HG02970 (cell line): ENCODE measurements around the gene IGFBP2.

Source experiments
- ATAC-seq: cut with Tn5 transposase; IDR thresholded peaks from one replicate; pipeline ENCODE4 v1.9.1; 2021; ENCODE audit warnings: mild to moderate bottlenecking, moderate library complexity, moderate number of reproducible peaks; ENCODE audit not compliant: unreplicated experiment, low FRiP score

Gene IGFBP2

GRCh38 chr2:216615298-216616082 lies 17.7 kb upstream of the IGFBP2 start:
- no peak for ATAC-seq

GRCh38 chr2:216616083-216616678 lies 17.0 kb upstream of the IGFBP2 start:
- ATAC-seq: no peak

GRCh38 chr2:216617159-216617815 lies 15.9 kb upstream of the IGFBP2 start:
- no peak for ATAC-seq

GRCh38 chr2:216618785-216619184 lies 14.4 kb upstream of the IGFBP2 start:
- ATAC-seq: no peak

DNA sequence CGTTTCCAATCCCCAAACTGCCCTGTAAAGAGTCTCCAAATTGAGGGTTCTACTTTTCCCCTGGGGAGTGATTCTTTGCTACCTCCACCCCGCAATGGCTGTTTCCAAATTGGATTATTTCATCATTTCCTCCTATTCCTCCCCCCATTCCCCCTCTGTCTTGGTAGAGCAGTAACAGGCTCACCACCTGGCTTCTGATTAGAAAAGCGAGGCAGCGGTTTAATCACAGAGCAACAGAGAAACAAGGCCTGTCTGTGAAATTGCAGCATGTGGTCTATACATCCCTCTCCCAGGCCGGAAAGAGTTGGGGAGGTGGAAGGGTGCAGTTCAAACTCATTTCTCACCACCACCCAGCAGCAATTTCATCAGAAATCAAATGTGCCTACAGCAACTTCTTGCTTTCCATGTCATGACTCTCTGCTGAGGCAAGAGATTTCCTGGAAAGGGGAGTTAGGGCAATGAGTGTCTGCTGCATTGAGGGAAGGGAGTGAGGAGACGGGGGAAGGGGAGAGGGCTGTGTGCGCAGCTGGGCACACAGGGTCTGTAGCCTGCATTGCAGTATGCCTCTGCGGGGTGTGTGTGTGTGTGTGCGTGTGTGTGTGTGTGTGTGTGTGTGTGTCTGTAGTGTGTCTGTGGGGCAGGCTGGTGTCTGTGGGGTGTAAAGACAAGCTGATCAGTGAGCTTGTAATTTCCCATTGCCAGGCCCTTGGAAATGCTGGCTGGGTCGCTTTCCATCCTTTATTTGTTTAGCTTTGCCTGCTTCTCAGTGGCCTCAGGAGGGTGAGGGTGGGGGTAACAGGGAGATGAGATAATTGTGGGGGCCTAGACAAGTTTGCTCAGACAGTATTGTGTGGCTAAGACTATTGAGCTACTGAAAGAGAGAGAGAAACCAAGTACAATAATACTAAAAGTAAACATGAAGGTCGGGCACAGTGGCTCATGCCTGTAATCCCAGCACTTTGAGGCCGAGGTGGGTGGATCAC lies 13.5 kb upstream of the IGFBP2 start:
- ATAC-seq: no peak

- no peak for ATAC-seq
These were observed 12.4 kb upstream of the IGFBP2 start for GRCh38 chr2:216620786-216621185.

GRCh38 chr2:216621292-216621691 lies 11.9 kb upstream of the IGFBP2 start:
- ATAC-seq: no peak

DNA sequence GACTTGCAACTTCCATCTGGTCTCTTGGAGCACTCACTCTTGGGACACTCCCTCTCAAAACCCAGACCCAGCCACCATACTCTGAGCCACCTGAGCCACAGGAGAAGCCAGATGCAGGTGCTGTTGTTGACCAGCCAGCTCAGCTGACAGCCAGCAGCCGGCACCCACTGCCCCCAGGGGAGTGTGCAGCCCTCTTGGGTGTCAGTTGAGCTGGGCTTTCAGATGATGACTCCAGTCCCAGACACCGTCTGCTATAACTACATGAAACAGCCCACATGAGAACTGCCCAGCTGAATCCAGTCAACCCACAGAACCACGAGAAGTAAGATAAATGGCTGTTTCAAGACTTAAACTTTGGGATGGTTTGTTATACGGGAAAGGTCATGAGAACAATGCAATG lies 10.7 kb upstream of the IGFBP2 start:
- ATAC-seq: no peak

- ATAC-seq: no peak
These were observed 9.0 kb upstream of the IGFBP2 start for GRCh38 chr2:216624251-216624650.

DNA sequence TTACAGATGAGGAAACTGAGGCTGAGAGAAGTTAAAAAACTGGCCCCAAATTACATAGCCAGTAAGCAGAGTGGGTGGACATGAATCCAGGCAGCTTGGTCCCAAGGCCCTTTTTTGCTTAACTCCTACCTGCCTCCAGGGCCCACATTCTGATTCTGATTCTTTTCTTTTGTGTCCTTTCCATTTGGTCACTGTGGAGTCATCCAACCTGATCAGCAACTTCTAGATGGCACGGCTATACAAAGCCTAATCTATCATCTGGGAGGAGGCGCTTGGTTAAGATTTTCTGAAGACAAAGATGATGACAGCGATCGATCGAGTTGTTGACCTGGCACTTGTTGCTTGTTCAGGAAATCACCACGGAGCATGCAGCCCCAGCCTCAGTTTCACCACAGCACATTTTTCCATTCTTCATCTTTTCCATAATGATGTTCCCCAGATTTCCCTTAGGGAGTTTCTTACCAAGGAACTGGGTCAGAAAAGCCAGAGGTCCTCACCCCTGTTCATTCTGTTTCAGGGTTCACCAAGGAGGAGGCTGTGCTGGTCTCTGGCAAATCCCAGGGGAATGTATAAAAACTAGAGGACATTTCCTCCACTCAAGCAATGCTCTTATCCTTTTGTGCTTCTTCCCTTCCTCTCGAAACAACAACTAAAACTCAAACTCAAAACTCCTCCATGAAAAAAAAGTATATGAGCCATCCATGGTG lies 6.9 kb upstream of the IGFBP2 start:
- no peak for ATAC-seq

DNA sequence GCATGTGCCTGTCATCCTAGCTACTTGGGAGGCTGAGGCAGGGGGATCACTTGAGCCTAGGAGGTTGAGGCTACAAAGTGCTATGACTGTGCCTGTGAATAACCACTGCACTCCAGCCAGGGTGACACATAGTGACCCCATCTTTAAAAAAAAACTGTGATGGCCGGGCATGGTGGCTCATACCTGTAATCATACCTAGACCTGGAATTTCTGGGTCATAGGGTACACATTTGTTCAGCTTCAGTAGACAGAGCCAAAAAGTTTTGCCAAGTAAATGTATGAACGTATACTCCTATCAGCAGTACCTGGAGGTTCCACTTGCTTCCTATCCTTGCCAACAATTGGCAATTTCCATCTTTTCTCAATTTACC lies 6.4 kb upstream of the IGFBP2 start:
- no peak for ATAC-seq

DNA sequence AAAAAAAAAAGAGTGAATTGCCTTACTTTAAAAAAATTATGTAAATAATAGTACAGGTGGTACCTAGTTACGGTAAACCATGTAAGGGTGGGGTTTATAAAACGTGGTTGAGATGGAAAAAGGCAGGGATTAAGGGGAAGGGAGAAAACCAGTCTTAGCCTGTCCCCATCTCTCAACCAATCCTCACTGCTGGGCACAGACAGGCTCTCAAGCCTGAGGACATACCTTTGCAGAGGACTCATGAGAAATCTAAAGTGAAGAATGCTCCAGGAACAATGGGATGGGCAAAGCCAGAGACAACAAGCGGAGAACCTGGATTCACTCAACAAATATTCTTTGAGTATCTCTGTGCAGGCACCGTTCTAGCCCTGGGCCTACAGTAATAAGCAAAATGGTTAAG lies 3.4 kb upstream of the IGFBP2 start:
- ATAC-seq: no peak

GRCh38 chr2:216632346-216632951 lies 771 bp upstream of the IGFBP2 start:
- ATAC-seq: no peak

DNA sequence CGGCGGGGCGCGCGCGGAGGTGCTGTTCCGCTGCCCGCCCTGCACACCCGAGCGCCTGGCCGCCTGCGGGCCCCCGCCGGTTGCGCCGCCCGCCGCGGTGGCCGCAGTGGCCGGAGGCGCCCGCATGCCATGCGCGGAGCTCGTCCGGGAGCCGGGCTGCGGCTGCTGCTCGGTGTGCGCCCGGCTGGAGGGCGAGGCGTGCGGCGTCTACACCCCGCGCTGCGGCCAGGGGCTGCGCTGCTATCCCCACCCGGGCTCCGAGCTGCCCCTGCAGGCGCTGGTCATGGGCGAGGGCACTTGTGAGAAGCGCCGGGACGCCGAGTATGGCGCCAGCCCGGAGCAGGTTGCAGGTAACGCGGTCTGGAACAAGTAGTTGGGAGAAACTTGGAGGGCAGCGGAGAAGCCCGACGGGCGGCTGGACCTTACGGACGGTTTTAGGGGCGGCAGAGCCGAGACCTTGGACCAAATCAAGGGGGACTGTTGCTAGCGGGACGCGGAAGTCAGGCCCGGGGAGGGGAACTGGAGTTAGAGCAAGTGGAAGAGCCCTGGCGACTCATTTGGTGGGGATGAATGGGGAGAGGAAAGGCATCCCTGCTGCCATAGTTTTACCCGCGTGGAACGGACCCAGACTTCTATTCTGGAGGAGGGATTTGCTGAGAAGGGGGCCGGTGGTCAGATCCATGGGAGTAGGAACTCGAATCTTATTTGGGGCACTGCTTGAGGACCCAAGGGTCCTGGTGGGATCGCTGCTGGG lies 573 bp downstream of the IGFBP2 start:
- ATAC-seq: no peak

GRCh38 chr2:216634370-216635148 lies 1.3 kb downstream of the IGFBP2 start:
- ATAC-seq: no peak

- no peak for ATAC-seq
These were observed 2.0 kb downstream of the IGFBP2 start for GRCh38 chr2:216635171-216635570.

DNA sequence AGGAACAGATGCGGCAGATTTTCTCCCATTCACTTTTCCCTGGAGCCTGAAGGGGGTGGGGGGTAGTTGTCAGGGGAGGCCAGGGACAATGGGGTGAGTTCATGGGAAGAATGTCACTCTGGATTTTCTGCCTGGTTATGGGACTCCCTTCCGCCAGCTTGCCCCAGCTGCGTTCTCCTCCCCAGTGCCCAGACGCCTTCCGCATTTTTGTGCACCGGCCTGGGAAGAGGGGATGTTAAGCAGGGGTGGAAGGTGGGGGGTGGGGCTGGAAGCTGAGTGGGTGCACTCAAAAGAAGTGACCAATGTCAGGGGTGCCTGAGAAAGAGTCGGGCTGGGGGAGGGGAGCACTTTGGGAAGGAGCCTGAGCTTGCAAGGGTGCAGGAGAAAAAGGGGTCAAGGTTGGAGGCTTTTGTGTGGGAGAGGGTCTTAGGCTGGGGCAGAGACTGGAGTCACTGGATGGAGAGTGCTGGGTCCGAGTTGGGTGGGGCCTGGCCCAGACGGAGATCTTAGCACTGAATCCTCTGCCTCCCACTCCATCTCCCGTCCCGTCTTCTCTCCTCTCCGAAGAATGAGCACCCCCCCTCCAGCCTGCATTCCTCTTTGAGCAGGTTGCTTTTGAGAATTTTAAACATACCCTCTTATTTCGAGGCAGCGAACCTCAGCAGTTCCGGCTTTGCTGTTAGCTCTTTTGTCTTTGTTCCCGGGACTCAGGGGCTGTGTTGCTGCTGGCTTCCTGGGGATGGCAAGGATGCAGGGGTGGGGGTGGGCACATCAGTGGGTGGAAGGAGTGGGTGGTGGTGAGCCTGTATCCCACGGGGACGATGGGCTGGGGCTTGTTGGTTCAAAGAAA lies 2.7 kb downstream of the IGFBP2 start:
- no peak for ATAC-seq
